PC-9 (cell line): Measurements from ENCODE around the gene MGAT3. TPM values are rescaled to one million over a fixed set of nuclear protein-coding genes. Genes with fewer than 3 reads are reported as not detected.

ENCODE experiments used
- BruUV-seq: library from RNA; stranded (reverse); fragments of 400-500 nt; replicated peaks from 2 replicates; lab custom pipeline; 2021; lab: Mats Ljungman, UMichigan
- CTCF ChIA-PET: fragments of 300-600 bp; sonication (Branson Sonifier 250); formaldehyde crosslinking; loops from one replicate; lab custom pipeline; 2022; ENCODE audit warnings: antibody characterized with exemption; lab: Charles Lee
- POLR2A ChIA-PET: fragments of 300-600 bp; sonication (Branson Sonifier 250); formaldehyde crosslinking; loops from one replicate; lab custom pipeline; 2022; ENCODE audit warnings: antibody characterized with exemption; ENCODE audit not compliant: unreplicated experiment; lab: Charles Lee
- DNase-seq, 2 experiments: peaks; one replicate each; pipeline versions ENCODE4 v3.0.0 to v3.0.0-alpha.2; 2015 to 2022; ENCODE audit warnings: mixed read lengths in 1 of 2
- H2AFZ ChIP-seq: fragments of 200-600 bp; sonication (generic); 2 replicates; pipeline ENCODE4 v1.8.1; 2017; ENCODE audit warnings: antibody characterized with exemption
- H3F3A ChIP-seq: fragments of 200-600 bp; sonication (generic); 2 replicates; pipeline ENCODE4 v1.8.1; 2017; ENCODE audit warnings: antibody characterized with exemption, mild to moderate bottlenecking, low read depth; ENCODE audit not compliant: insufficient read depth
- H3K27ac ChIP-seq: fragments of 200-600 bp; sonication (generic); 2 replicates; pipeline ENCODE4 v1.6.1; 2016; ENCODE audit warnings: mixed run types
- H3K27me3 ChIP-seq: fragments of 200-600 bp; sonication (generic); 2 replicates; pipeline ENCODE4 v1.6.1; 2016; ENCODE audit warnings: low read depth, mixed run types; ENCODE audit not compliant: insufficient read depth
- H3K36me3 ChIP-seq: fragments of 200-600 bp; sonication (generic); 2 replicates; pipeline ENCODE4 v1.6.1; 2016; ENCODE audit warnings: low read depth, mixed run types
- H3K4me1 ChIP-seq: fragments of 200-600 bp; sonication (generic); replicated peaks from 2 replicates; pipeline ENCODE4 v1.6.1; 2016; ENCODE audit warnings: mixed run types; ENCODE audit not compliant: insufficient read depth
- H3K4me2 ChIP-seq: fragments of 200-600 bp; sonication (generic); 2 replicates; pipeline ENCODE4 v1.6.1; 2017; ENCODE audit warnings: mixed run types
- H3K4me3 ChIP-seq: fragments of 200-600 bp; sonication (generic); 2 replicates; pipeline ENCODE4 v1.6.1; 2016; ENCODE audit warnings: mixed run types
- H3K79me2 ChIP-seq: fragments of 200-600 bp; sonication (generic); 2 replicates; pipeline ENCODE4 v1.6.1; 2017; ENCODE audit warnings: low read depth, mixed run types
- H3K9me2 ChIP-seq: fragments of 200-600 bp; sonication (generic); 2 replicates; pipeline ENCODE4 v1.8.1; 2017; ENCODE audit warnings: mild to moderate bottlenecking; ENCODE audit not compliant: insufficient read depth
- H3K9me3 ChIP-seq: fragments of 200-600 bp; sonication (generic); 2 replicates; pipeline ENCODE4 v1.8.1; 2016; ENCODE audit warnings: low read depth; ENCODE audit not compliant: insufficient read depth
- H4K20me1 ChIP-seq: fragments of 200-600 bp; sonication (generic); 2 replicates; pipeline ENCODE4 v1.8.1; 2017; ENCODE audit not compliant: insufficient read depth
- CTCF ChIP-seq: fragments of 200-600 bp; sonication (generic); conservative IDR thresholded peaks from 2 replicates; pipeline ENCODE4 v1.6.1; 2017; ENCODE audit warnings: mixed run types, antibody characterized with exemption, mild to moderate bottlenecking, moderate library complexity
- EZH2 ChIP-seq: fragments of 200-600 bp; sonication (generic); IDR thresholded peaks from 2 replicates; pipeline ENCODE4 v1.8.0; 2017; ENCODE audit warnings: antibody characterized with exemption, low read depth
- intact Hi-C: fragments of 100-400 bp; cut with micrococcal nuclease; formaldehyde crosslinking; loops from one replicate; pipeline ENCODE4 v1.10.0; 2022; ENCODE audit not compliant: unreplicated experiment
- total RNA-seq: library from RNA; stranded (reverse); gene quantifications from 2 replicates; pipeline ENCODE4 v1.2.3, GENCODE V29; 2021

Gene MGAT3
- total RNA-seq, 1 experiment from 2014 or later, result not detected

- Histone ChIP-seq H3K4me3 (no peak overlapping the region), H3F3A (peaks cover 21% of the 10 kb centered on the region), H3K9me2 (no peaks in the 10 kb centered on the region), H3K27ac (no peak overlapping the region), H3K27me3 (peaks cover 6% of the 10 kb centered on the region), H3K36me3 (no peaks in the 10 kb centered on the region), H3K4me1 (peaks cover 15% of the 10 kb centered on the region), H3K4me2 (no peak overlapping the region), H4K20me1 (no peaks in the 10 kb centered on the region), H2AFZ (no peak overlapping the region), H3K79me2 (no peaks in the 10 kb centered on the region), H3K9me3 (no peaks in the 10 kb centered on the region)
- POLR2A ChIA-PET, result no interaction called here
- CTCF ChIA-PET, result no interaction called here
- BruUV-seq, result no TSS peak
- intact Hi-C loops, result no loop called here
- TF ChIP-seq EZH2, result no peak
- TF ChIP-seq CTCF, result no peak
- DNase-seq, result no peak
These were observed 1.8 kb downstream of the MGAT3 start for GRCh38 chr22:39458444-39459083.

- H3K9me3 ChIP-seq, result no peaks in the 10 kb centered on the region
- no peak overlapping the region for H3K4me2 ChIP-seq
- DNase-seq, result no peak
- no peaks in the 10 kb centered on the region for H3K9me2 ChIP-seq
- intact Hi-C loops, result no loop called here
- peaks cover 6% of the 10 kb centered on the region for H3K27me3 ChIP-seq
- peaks cover 8% of the 10 kb centered on the region for H3K4me1 ChIP-seq
- BruUV-seq, result no TSS peak
- CTCF ChIA-PET, result interaction anchor here (0.5 kb wide), 1 partner anchor 62 kb away, joined by 16 read pairs; no protein-coding TSS in a partner anchor
- TF ChIP-seq CTCF, result no peak
- H3K4me3 ChIP-seq, result no peak overlapping the region
- POLR2A ChIA-PET, result no interaction called here
- H3K36me3 ChIP-seq, result no peaks in the 10 kb centered on the region
- no peaks in the 10 kb centered on the region for H4K20me1 ChIP-seq
- H3K27ac ChIP-seq, result no peak overlapping the region
- peaks cover 11% of the 10 kb centered on the region for H3F3A ChIP-seq
- no peaks in the 10 kb centered on the region for H3K79me2 ChIP-seq
- no peak overlapping the region for H2AFZ ChIP-seq
These were observed 2.9 kb downstream of the MGAT3 start for GRCh38 chr22:39459681-39460080.

- Histone ChIP-seq H3K27me3 (peaks cover 6% of the 10 kb centered on the region), H3K27ac (no peak overlapping the region), H3K36me3 (no peaks in the 10 kb centered on the region), H2AFZ (no peak overlapping the region), H3K9me3 (no peaks in the 10 kb centered on the region), H3K4me2 (no peak overlapping the region), H3K79me2 (no peaks in the 10 kb centered on the region), H3K4me3 (no peak overlapping the region), H3F3A (peaks cover 5% of the 10 kb centered on the region), H3K9me2 (no peaks in the 10 kb centered on the region), H3K4me1 (peaks cover 4% of the 10 kb centered on the region; the same call in 1 of the 2 replicates), H4K20me1 (no peaks in the 10 kb centered on the region)
- BruUV-seq, result no TSS peak
- TF ChIP-seq CTCF (no peak), EZH2 (no peak)
- CTCF ChIA-PET, result interaction anchor here (0.7 kb wide), 1 partner anchor 158 kb away, joined by 4 read pairs; no protein-coding TSS in a partner anchor
- DNase-seq, result no peak
- intact Hi-C loops, result no loop called here
- POLR2A ChIA-PET, result no interaction called here
These were observed 5.8 kb downstream of the MGAT3 start for GRCh38 chr22:39462443-39463221.
